ENCODE data around the gene RUNX3.
"Not testable (repeated sequence)": the region's sequence is repeated elsewhere in the genome, so short reads cannot be mapped to it uniquely, and the experiment has no call there.

The RUNX3 gene

GRCh38 chr1:24899581-24900485, 30.2 kb downstream of the RUNX3 start:
- DNase-seq = no peak

- no peak for DNase-seq
Measured at GRCh38 chr1:24898909-24899439, 31.1 kb downstream of the RUNX3 start.

- DNase-seq = peak; percentile 73
Measured at GRCh38 chr1:24898152-24898908, 31.7 kb downstream of the RUNX3 start.

GRCh38 chr1:24897263-24898151, 32.6 kb downstream of the RUNX3 start:
- DNase-seq = no peak

- no peak for DNase-seq
Measured at GRCh38 chr1:24896596-24897262, 33.3 kb downstream of the RUNX3 start.

GRCh38 chr1:24896176-24896575, 33.9 kb downstream of the RUNX3 start:
- no peak for DNase-seq

- no peak for DNase-seq
Measured at GRCh38 chr1:24895511-24895910, 34.6 kb downstream of the RUNX3 start.

GRCh38 chr1:24894002-24894401, 36.1 kb downstream of the RUNX3 start:
- no peak for DNase-seq

GRCh38 chr1:24893431-24893830, 36.6 kb downstream of the RUNX3 start:
- DNase-seq = no peak

GRCh38 chr1:24892188-24893153, 37.6 kb downstream of the RUNX3 start:
- DNase-seq = no peak

- DNase-seq = not testable (repeated sequence)
Measured at GRCh38 chr1:24891367-24891766, 38.7 kb downstream of the RUNX3 start.

- no peak for DNase-seq
Measured at GRCh38 chr1:24890887-24891286, 39.2 kb downstream of the RUNX3 start.

GRCh38 chr1:24888971-24889676, 41.0 kb downstream of the RUNX3 start:
- DNase-seq = no peak

GRCh38 chr1:24888061-24888970, 41.8 kb downstream of the RUNX3 start:
- DNase-seq = no peak

GRCh38 chr1:24886241-24886640, 43.8 kb downstream of the RUNX3 start:
- no peak for DNase-seq

GRCh38 chr1:24884751-24885150, 45.3 kb downstream of the RUNX3 start:
- DNase-seq = no peak

GRCh38 chr1:24881034-24881433, 49.0 kb downstream of the RUNX3 start:
- no peak for DNase-seq

- DNase-seq = no peak
Measured at GRCh38 chr1:24878775-24879742, 51.0 kb downstream of the RUNX3 start.
